ENCODE results near the gene MIEN1. TPM values are rescaled to one million over a fixed set of nuclear protein-coding genes. Genes with fewer than 3 reads are reported as not detected.
A peak's percentile ranks its signal among the peaks of the same experiment; 100 is the strongest.

The MIEN1 gene
- total and polyA plus RNA-seq, 2 of the 13 experiments (the other 11 are each of a cell fraction or from before 2014, with no cell fraction given) = 40.6 to 56.6 TPM

DNA sequence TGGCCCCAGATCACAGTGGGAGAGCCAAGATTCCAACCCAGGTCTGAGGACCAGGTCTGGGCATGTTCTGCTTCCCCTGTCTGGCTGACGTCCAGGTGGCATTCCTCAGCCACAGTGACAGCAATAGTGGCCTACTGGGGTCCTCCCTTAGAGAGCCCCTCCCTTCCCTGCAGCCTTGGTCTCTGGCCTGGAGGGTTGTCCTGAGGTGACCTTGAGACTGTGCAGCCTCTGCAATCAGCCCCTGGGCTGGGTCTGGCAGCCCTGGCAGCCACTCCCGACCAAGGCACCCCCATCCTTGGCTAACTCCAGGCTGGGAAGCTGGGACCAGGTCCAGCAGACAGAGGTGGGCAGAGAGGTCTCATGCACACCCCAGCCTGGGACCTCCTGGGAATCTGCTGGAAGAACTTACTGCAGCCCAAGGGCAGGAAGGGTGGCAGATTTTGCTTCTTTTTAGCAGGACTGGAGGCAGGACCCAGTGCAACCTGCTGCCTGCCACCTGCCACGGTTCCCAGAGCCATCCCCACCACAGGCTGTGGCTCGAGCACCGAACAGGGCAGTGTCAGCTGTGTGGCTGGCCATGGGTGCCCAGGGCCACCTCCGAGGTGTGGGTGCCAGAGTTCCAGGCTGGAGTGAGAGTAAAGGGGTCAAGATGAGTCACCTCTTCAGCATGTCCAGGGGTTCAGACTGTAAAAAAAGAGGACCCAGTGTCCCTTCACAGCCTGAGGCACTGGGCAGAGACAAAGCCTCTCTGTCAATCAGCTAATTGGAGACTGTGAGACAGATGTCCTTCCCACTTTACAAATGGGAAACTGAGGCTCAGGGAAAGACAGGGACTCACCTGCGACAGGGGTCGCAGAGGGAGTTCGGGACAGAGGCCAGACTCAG is 20.0 kb upstream of the MIEN1 start (continued):
- TF ChIP-seq, protein P1, sequence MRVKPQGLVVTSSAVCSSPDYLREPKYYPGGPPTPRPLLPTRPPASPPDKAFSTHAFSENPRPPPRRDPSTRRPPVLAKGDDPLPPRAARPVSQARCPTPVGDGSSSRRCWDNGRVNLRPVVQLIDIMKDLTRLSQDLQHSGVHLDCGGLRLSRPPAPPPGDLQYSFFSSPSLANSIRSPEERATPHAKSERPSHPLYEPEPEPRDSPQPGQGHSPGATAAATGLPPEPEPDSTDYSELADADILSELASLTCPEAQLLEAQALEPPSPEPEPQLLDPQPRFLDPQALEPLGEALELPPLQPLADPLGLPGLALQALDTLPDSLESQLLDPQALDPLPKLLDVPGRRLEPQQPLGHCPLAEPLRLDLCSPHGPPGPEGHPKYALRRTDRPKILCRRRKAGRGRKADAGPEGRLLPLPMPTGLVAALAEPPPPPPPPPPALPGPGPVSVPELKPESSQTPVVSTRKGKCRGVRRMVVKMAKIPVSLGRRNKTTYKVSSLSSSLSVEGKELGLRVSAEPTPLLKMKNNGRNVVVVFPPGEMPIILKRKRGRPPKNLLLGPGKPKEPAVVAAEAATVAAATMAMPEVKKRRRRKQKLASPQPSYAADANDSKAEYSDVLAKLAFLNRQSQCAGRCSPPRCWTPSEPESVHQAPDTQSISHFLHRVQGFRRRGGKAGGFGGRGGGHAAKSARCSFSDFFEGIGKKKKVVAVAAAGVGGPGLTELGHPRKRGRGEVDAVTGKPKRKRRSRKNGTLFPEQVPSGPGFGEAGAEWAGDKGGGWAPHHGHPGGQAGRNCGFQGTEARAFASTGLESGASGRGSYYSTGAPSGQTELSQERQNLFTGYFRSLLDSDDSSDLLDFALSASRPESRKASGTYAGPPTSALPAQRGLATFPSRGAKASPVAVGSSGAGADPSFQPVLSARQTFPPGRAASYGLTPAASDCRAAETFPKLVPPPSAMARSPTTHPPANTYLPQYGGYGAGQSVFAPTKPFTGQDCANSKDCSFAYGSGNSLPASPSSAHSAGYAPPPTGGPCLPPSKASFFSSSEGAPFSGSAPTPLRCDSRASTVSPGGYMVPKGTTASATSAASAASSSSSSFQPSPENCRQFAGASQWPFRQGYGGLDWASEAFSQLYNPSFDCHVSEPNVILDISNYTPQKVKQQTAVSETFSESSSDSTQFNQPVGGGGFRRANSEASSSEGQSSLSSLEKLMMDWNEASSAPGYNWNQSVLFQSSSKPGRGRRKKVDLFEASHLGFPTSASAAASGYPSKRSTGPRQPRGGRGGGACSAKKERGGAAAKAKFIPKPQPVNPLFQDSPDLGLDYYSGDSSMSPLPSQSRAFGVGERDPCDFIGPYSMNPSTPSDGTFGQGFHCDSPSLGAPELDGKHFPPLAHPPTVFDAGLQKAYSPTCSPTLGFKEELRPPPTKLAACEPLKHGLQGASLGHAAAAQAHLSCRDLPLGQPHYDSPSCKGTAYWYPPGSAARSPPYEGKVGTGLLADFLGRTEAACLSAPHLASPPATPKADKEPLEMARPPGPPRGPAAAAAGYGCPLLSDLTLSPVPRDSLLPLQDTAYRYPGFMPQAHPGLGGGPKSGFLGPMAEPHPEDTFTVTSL (CRISPR knock-in tag; IDR thresholded peaks at IDR 0.05; ENCODE audit: borderline replicate concordance) = no peak
- TF ChIP-seq MAFK (conservative IDR thresholded peaks at IDR 0.05 in 1 of 2, IDR thresholded peaks at IDR 0.05 in 1 of 2; ENCODE audit: low read length in 2 of 2) (no peak), SRY (CRISPR knock-in tag; IDR thresholded peaks at IDR 0.05) (no peak), ZNF331 (CRISPR knock-in tag; IDR thresholded peaks at IDR 0.05) (0 out of 2 replicates have a peak, but pooled peaks have one; percentile 32), SAFB2 (CRISPR knock-in tag; IDR thresholded peaks at IDR 0.05; ENCODE audit: borderline replicate concordance, low read depth) (peak; percentile 46), ZNF562 (CRISPR knock-in tag; IDR thresholded peaks at IDR 0.05; ENCODE audit: borderline replicate concordance) (no peak), SOX6 (IDR thresholded peaks at IDR 0.05) (no peak), SOX6 (CRISPR knock-in tag; IDR thresholded peaks at IDR 0.05) (peak; percentile 64), ZBTB7B (CRISPR knock-in tag; IDR thresholded peaks at IDR 0.05) (peak; percentile 95), ZNF891 (CRISPR knock-in tag; IDR thresholded peaks at IDR 0.05) (peak; percentile 41; the same call in 1 of the 2 replicates), HOXD1 (CRISPR knock-in tag; IDR thresholded peaks at IDR 0.05) (no peak), ZMYM4 (CRISPR knock-in tag; IDR thresholded peaks at IDR 0.05) (peak; percentile 34), GLI4 (CRISPR knock-in tag; IDR thresholded peaks at IDR 0.05; ENCODE audit: borderline replicate concordance) (peak; percentile 65; the same call in 1 of the 2 replicates)
- TF ChIP-seq, protein P2, sequence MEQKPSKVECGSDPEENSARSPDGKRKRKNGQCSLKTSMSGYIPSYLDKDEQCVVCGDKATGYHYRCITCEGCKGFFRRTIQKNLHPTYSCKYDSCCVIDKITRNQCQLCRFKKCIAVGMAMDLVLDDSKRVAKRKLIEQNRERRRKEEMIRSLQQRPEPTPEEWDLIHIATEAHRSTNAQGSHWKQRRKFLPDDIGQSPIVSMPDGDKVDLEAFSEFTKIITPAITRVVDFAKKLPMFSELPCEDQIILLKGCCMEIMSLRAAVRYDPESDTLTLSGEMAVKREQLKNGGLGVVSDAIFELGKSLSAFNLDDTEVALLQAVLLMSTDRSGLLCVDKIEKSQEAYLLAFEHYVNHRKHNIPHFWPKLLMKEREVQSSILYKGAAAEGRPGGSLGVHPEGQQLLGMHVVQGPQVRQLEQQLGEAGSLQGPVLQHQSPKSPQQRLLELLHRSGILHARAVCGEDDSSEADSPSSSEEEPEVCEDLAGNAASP (CRISPR knock-in tag; IDR thresholded peaks at IDR 0.05; ENCODE audit: borderline replicate concordance) = peak; percentile 99
- TF ChIP-seq, protein P3, sequence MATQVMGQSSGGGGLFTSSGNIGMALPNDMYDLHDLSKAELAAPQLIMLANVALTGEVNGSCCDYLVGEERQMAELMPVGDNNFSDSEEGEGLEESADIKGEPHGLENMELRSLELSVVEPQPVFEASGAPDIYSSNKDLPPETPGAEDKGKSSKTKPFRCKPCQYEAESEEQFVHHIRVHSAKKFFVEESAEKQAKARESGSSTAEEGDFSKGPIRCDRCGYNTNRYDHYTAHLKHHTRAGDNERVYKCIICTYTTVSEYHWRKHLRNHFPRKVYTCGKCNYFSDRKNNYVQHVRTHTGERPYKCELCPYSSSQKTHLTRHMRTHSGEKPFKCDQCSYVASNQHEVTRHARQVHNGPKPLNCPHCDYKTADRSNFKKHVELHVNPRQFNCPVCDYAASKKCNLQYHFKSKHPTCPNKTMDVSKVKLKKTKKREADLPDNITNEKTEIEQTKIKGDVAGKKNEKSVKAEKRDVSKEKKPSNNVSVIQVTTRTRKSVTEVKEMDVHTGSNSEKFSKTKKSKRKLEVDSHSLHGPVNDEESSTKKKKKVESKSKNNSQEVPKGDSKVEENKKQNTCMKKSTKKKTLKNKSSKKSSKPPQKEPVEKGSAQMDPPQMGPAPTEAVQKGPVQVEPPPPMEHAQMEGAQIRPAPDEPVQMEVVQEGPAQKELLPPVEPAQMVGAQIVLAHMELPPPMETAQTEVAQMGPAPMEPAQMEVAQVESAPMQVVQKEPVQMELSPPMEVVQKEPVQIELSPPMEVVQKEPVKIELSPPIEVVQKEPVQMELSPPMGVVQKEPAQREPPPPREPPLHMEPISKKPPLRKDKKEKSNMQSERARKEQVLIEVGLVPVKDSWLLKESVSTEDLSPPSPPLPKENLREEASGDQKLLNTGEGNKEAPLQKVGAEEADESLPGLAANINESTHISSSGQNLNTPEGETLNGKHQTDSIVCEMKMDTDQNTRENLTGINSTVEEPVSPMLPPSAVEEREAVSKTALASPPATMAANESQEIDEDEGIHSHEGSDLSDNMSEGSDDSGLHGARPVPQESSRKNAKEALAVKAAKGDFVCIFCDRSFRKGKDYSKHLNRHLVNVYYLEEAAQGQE (IDR thresholded peaks at IDR 0.05; ENCODE audit: borderline replicate concordance in 1 of 2, low read depth in 1 of 2, low read length in 2 of 2) = 0 out of 4 replicates have a peak, but pooled peaks of 1 of the 2 experiments have one; percentile 15
- TF ChIP-seq, protein P4, sequence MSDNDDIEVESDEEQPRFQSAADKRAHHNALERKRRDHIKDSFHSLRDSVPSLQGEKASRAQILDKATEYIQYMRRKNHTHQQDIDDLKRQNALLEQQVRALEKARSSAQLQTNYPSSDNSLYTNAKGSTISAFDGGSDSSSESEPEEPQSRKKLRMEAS (IDR thresholded peaks at IDR 0.05) = peak; percentile 49; the same call in 1 of the 2 replicates

Measured in HepG2 (cell line).